ENCODE measurements around the gene CALN1.
A peak's percentile ranks its signal among the peaks of the same experiment; 100 is the strongest.

CALN1 gene

DNA sequence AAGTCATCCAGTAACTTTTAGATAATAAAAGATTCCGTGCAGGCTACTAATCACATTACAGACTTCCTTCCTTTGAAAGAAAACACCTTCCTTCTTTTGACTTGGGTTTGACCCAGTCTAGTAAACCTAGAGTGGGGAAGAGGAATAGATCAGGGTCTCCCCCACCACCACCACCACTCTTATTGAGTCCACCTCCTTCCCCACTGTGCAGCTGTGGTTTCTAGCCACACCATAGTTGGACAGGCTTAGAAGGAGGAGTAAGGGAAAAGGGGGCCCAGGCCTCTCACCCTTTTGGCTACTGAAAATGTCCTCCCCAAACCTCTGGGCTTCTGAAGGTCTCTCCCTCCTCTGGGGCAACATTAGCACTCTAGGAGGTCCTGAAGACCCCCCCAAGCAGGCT, 372.7 kb downstream of the CALN1 start:
- no peak for DNase-seq (ENCODE audit: low read depth, low spot score)

DNA sequence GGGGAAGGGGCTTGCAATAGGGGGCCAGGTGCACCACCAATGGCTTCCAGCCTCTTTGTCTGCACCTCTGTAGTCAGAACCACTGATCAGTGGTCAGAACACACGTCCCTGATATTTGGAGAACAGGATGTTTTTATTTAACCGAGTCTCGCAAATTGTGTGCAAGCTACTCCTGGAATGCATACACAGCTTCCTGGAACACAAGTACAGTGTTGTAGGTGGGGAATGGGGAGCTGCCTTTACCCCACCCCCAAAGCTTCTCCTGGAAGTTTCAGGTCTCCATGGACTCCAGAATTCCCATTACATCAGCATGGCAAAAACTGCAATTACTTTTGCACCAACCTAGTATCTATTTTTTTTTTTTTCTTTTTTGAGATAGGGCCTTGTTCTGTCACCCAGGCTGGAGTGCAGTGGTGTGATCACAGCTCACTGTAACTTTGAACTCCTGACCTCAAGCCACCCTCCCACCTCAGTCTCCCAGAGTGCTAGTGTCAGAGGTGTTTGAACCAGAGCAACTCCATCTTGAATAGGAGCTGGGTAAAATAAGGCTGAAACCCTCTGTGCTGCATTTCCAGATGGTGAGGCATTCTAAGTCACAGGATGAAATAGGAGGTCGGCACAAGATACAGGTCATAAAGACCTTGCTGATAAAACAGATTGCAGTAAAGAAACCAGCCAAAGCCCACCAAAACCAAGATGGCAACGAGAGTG, 374.0 kb downstream of the CALN1 start:
- no peak for DNase-seq (ENCODE audit: low read depth, low spot score)

DNA sequence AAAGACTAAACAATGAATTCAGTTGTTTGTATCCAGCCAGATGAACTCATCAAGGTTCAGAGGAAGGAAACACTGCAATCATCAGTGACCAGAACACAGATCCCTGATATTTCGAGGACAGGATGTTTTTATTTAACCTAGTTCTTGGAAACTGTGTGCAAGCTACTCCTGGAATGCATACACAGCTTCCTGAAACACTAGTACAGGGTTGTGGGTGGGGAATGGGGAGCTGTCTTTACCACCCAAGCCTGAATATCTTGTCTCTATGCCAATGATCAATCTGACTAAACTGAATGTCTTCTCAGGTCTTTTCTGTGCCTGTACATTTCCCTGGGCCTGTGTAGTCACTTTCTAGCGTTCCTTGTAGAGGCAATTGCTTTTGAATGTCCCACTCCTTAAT, 374.6 kb downstream of the CALN1 start:
- DNase-seq (ENCODE audit: low read depth, low spot score): no peak

DNA sequence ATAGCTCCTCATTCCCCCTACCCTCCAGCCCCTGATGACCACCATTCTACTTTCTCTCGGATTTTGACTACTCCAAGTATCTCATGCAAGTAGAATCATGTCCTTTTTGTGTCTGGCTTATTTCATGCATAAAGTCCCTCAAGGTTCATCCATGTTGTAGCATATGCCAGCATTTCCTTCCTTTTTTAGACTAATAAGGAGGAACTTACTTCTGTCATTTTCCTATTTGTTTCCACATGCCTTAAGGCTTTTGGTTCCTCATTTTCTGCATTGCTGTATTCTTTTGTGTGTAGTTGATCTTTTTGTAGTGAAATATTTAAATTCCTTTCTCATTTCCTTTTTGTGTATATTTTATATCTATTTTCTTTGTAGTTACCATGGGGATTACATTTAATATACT, 376.9 kb downstream of the CALN1 start:
- DNase-seq (ENCODE audit: low read depth, low spot score): no peak

DNA sequence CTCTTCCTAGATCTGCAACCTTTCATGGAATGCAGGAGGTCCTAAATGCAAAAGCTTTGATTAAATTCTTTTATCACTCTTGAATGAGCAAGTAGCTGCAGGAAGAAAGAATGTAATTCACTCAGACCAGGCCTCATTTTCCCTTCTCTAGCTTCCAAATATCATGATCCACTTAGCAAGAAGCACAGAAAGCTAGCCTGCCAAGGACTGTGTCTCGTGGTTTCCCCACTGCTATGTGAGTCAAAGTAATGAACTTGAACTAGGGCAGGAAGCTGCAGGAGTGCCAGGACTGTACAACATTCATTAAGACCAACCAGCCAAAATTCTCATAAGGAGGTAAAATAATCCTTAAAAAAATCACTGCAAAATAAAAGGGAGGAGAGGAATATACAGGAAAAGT, 379.2 kb downstream of the CALN1 start:
- no peak for DNase-seq (ENCODE audit: low read depth, low spot score)

DNA sequence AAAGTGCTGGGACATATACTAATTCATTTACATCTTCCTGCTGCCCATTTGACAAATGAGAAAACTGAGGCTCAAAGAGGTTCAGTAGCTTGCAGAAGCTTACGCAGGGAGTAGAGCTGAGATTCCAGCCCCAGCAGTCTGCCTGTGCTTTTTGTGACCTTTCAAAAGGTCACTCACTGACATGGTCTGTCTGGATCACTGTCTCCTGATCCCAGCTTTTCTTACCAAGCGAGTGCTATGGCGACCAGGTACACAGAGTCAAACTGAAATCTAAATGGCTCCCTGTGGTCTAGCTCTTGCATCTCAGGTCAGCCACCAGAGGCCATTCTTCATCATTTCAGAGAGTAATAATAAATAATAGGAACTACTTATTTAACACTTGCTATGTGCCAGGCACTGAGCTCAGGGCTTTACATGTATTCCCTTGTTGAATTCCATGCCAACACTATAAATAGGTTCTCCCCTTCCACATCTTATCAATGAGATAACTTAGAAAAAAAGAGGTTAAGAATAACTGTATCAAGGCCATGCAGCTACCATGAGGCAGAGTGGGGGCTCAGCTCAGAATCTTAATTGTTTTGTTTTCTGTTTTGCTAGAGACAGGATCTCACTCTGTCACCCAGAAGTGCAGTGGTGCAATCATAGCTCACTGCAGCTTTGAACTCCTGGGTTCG, 381.0 kb downstream of the CALN1 start:
- DNase-seq (ENCODE audit: low read depth, low spot score): peak; percentile 1

DNA sequence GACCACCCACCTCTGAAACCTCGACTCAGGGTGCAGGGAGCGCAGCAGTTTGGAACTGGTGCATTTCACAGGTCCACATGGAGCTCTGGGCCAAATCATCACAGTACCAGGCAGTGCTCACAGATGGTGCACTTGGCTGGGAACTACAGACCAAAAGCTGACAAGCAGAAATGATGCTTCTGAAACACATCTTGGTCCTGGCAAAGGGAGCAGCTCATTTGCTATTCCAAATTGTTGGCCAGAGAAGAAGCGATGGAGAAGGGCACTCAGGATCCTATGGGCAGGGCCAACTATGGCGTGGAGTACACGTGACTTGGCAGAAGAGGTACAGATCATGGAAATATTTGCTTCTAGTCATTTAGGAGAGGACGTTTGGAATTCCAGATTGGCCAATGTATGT, 383.9 kb downstream of the CALN1 start:
- no peak for DNase-seq (ENCODE audit: low read depth, low spot score)

DNA sequence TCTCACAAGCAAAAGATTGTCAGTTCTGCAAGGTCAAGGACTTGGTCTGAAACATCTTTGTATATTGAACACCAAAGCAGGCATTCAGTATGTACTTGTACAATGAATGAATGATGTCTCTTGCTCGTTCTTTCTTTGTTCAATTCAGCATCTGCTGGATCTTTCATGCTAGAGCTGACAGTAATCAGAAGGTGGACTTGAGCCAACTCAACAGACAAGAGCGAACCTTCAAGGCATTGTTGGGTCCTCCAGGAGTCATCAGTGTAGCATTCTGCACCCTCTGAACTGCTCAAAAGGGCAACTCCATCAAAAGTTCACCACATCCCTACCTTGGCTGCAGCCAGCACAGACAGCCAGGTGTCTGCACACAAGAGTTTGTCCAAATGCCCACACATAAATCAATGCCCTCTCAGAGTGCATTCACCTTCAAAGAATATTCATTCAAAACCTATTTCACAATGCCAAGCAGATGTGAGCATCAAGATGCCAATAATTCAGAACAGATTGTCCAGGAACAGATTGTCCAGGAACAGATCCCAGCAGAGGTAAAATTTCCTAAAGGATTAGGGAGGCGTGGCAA, 386.7 kb downstream of the CALN1 start:
- no peak for DNase-seq (ENCODE audit: low read depth, low spot score)

DNA sequence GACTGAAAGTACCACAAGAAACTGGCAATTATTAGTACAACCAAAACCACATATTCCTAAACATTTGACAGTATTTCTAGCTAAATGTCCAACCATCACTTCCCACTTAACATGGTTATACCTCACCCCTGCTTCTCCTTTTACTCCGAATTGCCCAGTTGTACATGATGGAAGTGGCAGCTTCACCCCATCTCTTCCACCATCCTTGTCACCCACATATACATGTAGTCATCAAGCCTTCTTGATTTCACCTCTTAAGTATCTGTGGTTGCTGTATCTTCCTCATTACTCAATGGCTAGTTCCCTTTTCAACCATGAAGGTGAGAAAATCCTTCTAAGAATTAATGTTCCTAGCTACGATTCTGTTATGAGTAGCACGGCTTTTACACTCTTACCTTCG, 388.2 kb downstream of the CALN1 start:
- no peak for DNase-seq (ENCODE audit: low read depth, low spot score)

DNA sequence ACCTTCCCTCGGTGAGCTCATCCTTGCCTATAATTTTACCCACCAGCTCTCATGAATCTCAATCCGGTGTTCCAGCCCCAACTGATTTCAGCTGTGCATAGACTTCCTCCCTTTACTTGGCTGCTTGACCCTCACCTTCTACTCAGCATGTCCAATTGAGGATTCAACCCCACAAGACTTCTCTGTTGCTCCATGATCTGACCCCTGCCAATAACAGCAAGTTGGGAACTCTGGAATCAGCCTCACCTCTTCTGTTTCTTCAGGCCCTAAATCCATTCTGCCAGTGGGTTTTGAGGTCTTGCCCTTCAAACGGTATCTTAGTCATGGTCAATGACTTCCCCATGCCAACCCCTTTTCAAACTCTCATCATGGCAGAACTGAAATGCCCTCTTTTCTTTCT, 390.4 kb downstream of the CALN1 start:
- no peak for DNase-seq (ENCODE audit: low read depth, low spot score)

DNA sequence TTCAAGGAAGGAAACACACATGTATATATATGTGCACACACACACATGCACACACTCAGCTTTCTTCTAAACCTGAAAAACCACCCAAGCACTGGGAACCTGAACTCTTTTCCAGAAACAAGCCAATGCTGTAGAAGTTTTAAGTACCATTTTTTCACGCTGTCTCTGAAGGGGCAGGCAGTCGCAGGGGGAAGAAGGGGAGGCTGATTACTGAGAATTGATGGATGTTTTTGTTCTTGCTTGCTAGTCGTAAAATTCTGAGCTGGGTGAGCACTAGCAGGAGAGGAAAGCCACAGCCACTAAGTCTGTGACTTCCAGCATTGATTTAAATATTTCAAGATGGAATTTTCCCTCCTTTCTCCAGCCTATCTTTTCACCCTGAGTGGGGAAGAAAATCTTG, 391.8 kb downstream of the CALN1 start:
- DNase-seq (ENCODE audit: low read depth, low spot score): no peak

DNA sequence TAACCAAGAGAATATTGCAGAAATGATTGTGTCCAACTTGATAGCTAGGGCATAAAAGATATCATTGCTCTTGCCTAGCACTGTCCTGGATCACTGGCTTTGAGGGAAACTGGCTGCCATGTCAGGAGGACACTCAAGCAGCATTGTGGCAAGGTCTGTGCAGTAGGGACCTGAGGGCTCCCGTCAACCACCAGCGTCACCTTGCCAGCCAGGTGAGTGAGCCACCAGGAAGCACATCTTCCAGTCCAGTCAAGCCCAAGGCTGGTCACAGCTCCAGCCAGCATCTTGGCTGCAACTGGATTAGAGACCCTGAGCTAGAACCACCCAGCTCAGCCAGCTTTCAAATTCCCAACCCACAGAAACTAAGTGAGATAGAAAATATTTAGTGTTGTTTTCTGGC, 392.7 kb downstream of the CALN1 start:
- DNase-seq (ENCODE audit: low read depth, low spot score): no peak

DNA sequence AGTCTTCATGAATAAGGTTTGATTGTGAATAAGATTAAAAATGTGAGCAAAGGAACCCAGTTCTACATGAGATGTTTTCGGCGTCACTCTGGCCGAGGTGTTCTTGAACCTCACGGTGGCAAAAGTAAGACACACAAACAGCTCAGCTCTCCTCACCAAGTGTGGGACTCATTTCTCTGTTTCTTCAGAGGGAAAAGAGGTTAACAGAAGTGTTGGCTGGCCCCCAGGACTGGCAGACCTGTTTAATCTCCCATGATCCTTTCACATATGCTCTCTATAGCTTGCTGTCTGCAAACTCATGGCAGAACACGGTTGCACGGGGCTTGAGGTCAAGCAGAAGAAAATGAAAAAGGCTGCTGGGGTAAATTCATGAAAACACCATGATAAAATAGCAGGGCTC, 394.4 kb downstream of the CALN1 start:
- no peak for DNase-seq (ENCODE audit: low read depth, low spot score)

DNA sequence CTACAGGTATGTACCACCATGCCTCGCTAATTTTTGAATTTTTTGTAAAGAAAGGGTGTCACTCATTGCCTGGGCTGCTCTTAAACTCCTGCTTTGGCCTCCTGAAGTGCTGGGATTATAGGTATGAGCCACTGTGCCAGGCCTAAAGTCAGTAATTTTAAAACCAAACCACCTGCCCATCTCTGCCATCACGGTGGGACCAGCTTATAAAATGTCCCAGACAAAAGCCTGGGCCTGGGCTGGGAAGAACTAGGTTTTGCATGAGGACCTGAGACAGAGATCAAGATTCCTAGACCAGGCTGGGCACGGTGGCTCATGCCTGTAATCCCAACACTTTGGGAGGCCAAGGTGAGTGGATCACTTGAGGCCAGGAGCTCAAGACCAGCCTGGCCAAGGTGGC, 395.6 kb downstream of the CALN1 start:
- no peak for DNase-seq (ENCODE audit: low read depth, low spot score)

DNA sequence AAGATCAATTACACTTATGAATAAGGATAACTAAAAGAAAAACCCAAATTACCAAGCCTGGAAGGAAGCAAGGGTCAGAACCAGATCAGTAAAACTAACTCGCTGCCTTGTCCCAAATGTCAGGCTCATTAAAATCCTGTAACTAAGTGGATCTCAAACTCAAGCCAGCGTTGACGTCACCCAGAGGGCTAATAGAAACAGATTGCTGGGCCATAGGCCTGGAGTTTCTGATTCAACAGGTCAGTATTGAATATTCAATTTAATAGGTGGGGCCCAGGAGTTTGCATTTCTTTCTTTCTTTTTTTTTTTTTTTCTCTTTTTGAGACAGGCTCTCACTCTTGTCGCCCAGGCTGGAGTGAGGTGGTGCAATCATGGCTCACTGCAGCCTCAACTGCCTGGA, 397.0 kb downstream of the CALN1 start:
- DNase-seq (ENCODE audit: low read depth, low spot score): no peak

DNA sequence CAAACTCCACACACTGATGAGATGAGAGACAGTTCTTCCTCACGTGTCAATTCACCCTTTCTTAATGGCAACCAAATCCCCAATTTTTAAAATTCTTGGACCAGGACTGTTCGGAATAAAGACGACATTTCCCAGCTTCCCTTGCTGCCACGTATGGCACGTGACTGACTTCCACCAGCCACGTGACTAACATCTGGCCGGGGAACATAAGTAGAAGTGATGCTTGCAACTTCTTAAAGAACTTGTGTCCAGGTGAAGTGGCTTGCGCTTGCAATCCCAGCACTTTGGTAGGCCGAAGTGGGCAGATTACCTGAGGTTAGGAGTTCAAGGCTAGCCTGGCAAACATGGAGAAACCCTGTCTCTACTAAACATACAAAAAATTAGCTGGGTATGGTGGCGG, 405.1 kb downstream of the CALN1 start:
- DNase-seq (ENCODE audit: low read depth, low spot score): no peak

DNA sequence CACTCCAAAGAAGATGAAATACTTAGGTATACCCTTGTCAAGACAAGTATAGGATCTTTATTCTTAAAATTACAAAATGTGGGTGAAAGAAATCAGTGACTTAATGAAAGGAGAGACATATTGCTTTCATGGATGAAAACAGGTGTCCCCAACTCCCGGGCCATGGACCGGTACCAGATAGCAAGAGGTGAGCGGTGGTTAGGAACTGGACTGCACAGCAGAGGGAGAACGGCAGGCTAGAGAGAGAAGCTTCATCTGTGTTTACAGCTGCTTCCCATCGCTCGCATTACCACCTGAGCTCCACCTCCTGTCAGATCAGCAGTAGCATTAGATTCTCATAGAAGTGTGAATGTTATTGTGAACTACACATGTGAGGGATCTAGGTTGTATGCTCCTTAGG, 408.9 kb downstream of the CALN1 start:
- DNase-seq (ENCODE audit: low read depth, low spot score): no peak

DNA sequence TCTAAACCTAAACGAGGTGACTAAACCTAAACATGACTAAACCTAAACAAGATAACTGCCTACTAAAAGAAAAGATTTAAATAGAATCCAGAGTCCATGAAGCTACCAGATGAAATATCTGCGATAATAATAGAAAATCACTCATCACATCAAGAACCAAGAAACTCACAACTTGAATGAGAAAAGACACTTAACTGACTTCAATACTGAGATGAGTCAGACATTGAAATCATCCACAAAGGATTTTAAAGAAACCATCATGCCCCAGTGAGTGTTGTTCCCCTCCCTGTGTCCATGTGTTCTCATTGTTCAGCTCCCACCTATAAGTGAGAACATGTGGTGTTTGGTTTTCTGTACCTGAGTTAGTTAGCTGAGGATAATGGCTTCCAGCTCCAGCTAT, 416.0 kb downstream of the CALN1 start:
- DNase-seq (ENCODE audit: low read depth, low spot score): no peak

DNA sequence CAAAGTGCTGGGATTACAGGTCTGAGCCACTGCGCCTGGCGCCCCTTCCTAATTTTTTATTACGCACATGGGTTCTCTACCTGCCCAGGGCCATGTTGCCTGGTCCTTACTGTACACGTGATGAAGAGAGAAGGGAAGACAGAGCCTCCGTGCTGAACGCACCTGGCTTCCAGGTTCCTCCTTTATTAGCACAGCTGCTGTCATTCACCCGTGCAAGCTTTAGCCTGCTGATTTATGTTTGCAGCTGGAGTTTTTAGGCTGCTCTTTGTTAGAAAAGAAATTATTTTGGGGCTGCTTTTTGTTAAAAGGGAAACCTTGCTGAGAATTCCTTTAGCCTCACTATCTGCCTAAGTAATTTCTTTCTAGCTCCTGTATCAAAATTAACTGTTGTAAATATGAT, 417.0 kb downstream of the CALN1 start:
- no peak for DNase-seq (ENCODE audit: low read depth, low spot score)

DNA sequence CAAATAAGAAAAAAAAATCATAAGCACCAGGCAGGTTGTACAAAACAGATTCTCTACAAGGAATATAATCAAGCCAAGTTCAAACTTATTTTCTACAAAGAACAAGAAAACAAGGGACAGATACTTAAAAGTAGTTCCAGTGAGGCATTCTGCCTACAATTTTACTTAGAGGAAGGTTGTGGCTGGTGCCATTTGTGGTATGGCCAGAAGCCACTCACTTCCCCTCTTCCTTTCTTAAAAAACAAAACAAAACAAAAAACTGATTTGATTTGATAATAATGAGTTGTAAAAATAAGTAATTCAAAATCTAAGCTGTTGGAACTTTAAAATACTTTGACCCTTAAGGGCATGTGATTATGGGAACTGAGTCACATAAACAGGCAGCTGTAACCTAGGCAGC, 420.6 kb downstream of the CALN1 start:
- no peak for DNase-seq (ENCODE audit: low read depth, low spot score)

DNA sequence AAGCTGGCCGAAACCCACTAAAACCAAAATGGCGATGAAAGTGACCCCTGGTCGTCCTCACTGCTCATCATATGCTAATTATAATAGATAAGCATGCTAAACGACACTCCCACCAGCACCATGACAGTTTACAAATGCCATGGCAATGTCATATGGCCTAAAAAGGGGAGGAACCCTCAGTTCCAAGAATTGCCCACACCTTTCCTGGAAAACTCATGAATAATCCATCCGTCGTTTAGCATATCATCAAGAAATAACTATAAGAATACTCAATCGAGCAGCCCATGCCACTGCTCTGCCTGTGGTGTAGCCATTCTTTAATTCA, 422.0 kb downstream of the CALN1 start:
- DNase-seq (ENCODE audit: low read depth, low spot score): no peak

DNA sequence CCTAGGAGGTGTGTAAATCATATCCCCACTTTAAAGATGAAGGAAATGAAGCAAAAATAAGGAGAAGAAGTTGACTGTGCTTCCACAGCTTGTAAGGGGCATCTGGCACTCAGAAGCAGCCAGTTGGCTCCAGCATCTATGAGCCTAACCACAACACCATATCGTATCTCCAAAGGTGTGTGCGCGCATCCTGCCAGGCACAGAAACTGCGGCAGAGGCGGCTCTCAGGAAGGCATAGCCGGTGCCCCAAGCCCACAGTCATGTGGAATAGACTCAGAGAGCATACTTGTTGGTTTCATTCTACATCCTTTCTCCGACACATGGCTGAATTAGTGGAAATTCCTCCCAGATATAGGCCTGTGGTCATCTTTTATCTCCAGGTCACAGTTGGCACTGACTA, 423.9 kb downstream of the CALN1 start:
- DNase-seq (ENCODE audit: low read depth, low spot score): no peak

DNA sequence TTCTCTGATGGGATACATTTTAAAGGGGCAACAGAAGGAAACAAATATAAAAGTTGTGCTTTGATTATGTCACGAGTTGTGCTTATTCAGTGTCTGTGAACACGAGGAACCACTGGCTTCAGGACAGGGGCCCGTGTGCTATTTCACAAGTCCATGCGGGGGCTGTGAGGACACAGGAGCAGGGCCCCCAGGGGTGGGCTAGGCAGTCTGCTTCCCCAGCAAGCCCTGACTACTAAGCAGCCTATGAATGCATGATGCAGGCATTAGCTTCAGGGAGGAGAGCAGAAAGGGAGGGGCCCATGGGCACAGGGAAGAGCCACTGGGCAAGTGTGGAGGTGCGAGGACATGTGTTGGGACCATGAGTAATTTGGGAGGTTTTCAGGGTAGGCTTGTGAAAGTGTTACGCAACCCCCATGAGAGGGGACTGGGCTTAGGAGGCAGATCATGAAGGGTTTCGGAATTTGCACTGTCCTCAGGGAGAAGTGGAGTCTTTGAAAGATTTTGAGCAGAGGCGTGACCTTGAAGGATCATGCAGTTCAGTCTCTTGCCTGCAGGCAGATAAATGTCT, 424.9 kb downstream of the CALN1 start:
- no peak for DNase-seq (ENCODE audit: low read depth, low spot score)
